ENCODE measurements around the gene SKOR1.

SKOR1 gene

DNA sequence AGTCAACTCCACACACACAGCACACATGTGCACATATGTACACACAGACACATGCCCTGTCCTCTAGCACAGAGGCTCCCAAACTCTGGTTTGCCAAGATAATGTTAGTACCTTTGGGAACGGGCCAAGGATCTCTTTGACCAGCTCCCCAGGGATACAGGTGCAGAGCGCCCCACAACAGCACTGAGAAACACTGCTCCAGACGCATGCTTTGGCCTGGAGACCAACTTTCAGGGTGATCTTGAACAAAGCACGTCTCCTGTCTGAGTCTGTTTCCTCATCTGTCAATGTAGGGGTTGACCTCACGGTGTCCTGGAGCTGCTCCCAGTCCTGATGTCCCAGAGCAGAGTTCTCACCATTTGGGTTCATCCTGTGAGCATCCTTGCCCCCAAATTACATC is 15.9 kb upstream of the SKOR1 start:
- Histone ChIP-seq H3K4me1 (ENCODE audit: insufficient read depth, low read length) (peaks cover 2% of the 10 kb centered on the region; the same call in 1 of the 2 replicates), H3K9ac (ENCODE audit: low read depth, low read length) (no peak overlapping the region), H3K27me3 (ENCODE audit: insufficient read depth, low read length, poor library complexity) (no peaks in the 10 kb centered on the region), H3K4me2 (ENCODE audit: insufficient read depth, low read length) (no peak overlapping the region), H3K36me3 (ENCODE audit: insufficient read depth, low read length) (peaks cover 15% of the 10 kb centered on the region; the same call in 1 of the 2 replicates), H3K4me3 (ENCODE audit: low read depth in 1 of 2, low read length in 2 of 2) (no peak overlapping the region), H3K27ac (ENCODE audit: low read length) (no peak overlapping the region), H2AFZ (ENCODE audit: low read depth, low read length) (no peak overlapping the region), H3K79me2 (ENCODE audit: insufficient read depth, low read length) (no peaks in the 10 kb centered on the region), H4K20me1 (ENCODE audit: insufficient read depth, low read length) (no peaks in the 10 kb centered on the region), H3K9me3 (ENCODE audit: insufficient read depth, low read length, severe bottlenecking) (no peaks in the 10 kb centered on the region)
- DNase-seq (no peak), ATAC-seq (ENCODE audit: insufficient read depth, low read depth) (no peak)
- TF ChIP-seq EZH2 (IDR thresholded peaks at IDR 0.05; ENCODE audit: borderline replicate concordance, low read depth, low read length, severe bottlenecking) = no peak
- TF ChIP-seq, protein P1, sequence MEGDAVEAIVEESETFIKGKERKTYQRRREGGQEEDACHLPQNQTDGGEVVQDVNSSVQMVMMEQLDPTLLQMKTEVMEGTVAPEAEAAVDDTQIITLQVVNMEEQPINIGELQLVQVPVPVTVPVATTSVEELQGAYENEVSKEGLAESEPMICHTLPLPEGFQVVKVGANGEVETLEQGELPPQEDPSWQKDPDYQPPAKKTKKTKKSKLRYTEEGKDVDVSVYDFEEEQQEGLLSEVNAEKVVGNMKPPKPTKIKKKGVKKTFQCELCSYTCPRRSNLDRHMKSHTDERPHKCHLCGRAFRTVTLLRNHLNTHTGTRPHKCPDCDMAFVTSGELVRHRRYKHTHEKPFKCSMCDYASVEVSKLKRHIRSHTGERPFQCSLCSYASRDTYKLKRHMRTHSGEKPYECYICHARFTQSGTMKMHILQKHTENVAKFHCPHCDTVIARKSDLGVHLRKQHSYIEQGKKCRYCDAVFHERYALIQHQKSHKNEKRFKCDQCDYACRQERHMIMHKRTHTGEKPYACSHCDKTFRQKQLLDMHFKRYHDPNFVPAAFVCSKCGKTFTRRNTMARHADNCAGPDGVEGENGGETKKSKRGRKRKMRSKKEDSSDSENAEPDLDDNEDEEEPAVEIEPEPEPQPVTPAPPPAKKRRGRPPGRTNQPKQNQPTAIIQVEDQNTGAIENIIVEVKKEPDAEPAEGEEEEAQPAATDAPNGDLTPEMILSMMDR (IDR thresholded peaks at IDR 0.05; ENCODE audit: borderline replicate concordance, extremely low read depth, low read length, poor library complexity, severe bottlenecking) = no peak

DNA sequence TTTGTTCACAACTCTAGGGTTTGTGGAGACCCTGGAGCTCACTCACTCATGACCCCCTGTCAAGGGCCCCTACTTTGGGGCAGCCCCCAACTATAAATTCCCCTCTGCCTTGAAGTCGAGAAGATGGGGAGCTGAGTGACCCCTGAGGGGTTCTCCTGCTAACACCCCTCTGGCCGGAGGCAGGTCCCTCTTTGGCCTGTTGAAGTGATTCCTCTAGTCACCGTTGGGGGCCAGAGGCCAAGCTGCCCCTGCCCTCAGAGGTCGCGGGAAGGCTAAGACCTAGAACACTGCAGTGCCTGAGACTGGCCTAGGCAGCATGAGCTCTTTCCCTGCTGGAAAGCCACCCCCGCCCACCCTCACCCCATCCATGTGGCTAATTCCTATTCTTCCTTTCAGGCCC is 15.4 kb upstream of the SKOR1 start:
- Histone ChIP-seq H3K4me3 (ENCODE audit: low read depth in 1 of 2, low read length in 2 of 2) (no peak overlapping the region), H3K27ac (ENCODE audit: low read length) (no peak overlapping the region), H3K36me3 (ENCODE audit: insufficient read depth, low read length) (peaks cover 15% of the 10 kb centered on the region; the same call in 1 of the 2 replicates), H3K9me3 (ENCODE audit: insufficient read depth, low read length, severe bottlenecking) (no peaks in the 10 kb centered on the region), H3K79me2 (ENCODE audit: insufficient read depth, low read length) (no peaks in the 10 kb centered on the region), H2AFZ (ENCODE audit: low read depth, low read length) (no peak overlapping the region), H4K20me1 (ENCODE audit: insufficient read depth, low read length) (no peaks in the 10 kb centered on the region), H3K4me1 (ENCODE audit: insufficient read depth, low read length) (peaks cover 2% of the 10 kb centered on the region; the same call in 1 of the 2 replicates), H3K4me2 (ENCODE audit: insufficient read depth, low read length) (no peak overlapping the region), H3K27me3 (ENCODE audit: insufficient read depth, low read length, poor library complexity) (no peaks in the 10 kb centered on the region), H3K9ac (ENCODE audit: low read depth, low read length) (no peak overlapping the region)
- ATAC-seq (ENCODE audit: insufficient read depth, low read depth) (no peak), DNase-seq (no peak)
- no peak for TF ChIP-seq EZH2 (IDR thresholded peaks at IDR 0.05; ENCODE audit: borderline replicate concordance, low read depth, low read length, severe bottlenecking)
- TF ChIP-seq, protein P1 (IDR thresholded peaks at IDR 0.05; ENCODE audit: borderline replicate concordance, extremely low read depth, low read length, poor library complexity, severe bottlenecking) = no peak

DNA sequence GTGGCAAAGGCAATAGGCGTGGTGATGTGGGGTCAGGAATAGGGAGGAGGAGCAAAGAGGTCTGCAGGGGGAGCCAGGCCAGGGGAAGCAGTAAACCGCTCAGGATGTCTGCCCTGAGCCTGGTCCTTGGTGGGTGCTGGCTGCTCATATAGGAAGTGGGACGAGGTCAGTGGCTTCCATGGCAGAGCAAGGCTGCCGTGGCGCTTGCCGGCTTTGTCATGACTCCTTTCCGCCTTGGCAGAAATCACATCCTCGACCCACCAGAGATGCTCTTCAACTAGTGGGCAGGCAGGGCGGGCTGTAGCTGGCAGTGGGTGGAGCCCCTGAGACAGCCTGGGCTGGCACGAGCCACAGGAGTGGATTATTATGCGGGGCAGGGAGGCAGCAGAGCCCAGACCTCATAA is 13.1 kb upstream of the SKOR1 start:
- H3K9ac ChIP-seq (ENCODE audit: low read depth, low read length) = no peak overlapping the region
- H3K27me3 ChIP-seq (ENCODE audit: insufficient read depth, low read length, poor library complexity) = no peaks in the 10 kb centered on the region
- H4K20me1 ChIP-seq (ENCODE audit: insufficient read depth, low read length) = no peaks in the 10 kb centered on the region
- H3K4me2 ChIP-seq (ENCODE audit: insufficient read depth, low read length) = no peak overlapping the region
- no peak overlapping the region for H3K27ac ChIP-seq (ENCODE audit: low read length)
- no peaks in the 10 kb centered on the region for H3K9me3 ChIP-seq (ENCODE audit: insufficient read depth, low read length, severe bottlenecking)
- no peak overlapping the region for H3K4me3 ChIP-seq (ENCODE audit: low read depth in 1 of 2, low read length in 2 of 2)
- DNase-seq = no peak
- H2AFZ ChIP-seq (ENCODE audit: low read depth, low read length) = no peak overlapping the region
- H3K79me2 ChIP-seq (ENCODE audit: insufficient read depth, low read length) = no peaks in the 10 kb centered on the region
- peaks cover 16% of the 10 kb centered on the region; the same call in 1 of the 2 replicates for H3K36me3 ChIP-seq (ENCODE audit: insufficient read depth, low read length)
- no peaks in the 10 kb centered on the region for H3K4me1 ChIP-seq (ENCODE audit: insufficient read depth, low read length)
- TF ChIP-seq, protein P1 (IDR thresholded peaks at IDR 0.05; ENCODE audit: borderline replicate concordance, extremely low read depth, low read length, poor library complexity, severe bottlenecking) = no peak
- no peak for TF ChIP-seq EZH2 (IDR thresholded peaks at IDR 0.05; ENCODE audit: borderline replicate concordance, low read depth, low read length, severe bottlenecking)
- ATAC-seq (ENCODE audit: insufficient read depth, low read depth) = 0 out of 3 replicates have a peak, but pooled peaks have one; percentile 19
